ENCODE results near the gene GIT2. TPM values are rescaled to one million over a fixed set of nuclear protein-coding genes. Genes with fewer than 3 reads are reported as not detected.

Gene GIT2
- total RNA-seq (2014; rRNA removed; shearing (Covaris generic)) = 23.4 and 26.4 TPM in 2 replicates
- polyA plus RNA-seq (2016; fragmentation: Nextera tagmentation; extraction: Ambion mirVana) = 42.1 TPM in 2 replicates

GRCh38 chr12:109995686-109996482, at the start of gene GIT2:
Gene GIT2, minus strand, starts transcription at chr12:109996368. Its CDS starts 144 bp downstream, at chr12:109996224.
- in situ Hi-C loops (cut with MboI) = no loop called here
- no peaks in the 10 kb centered on the region for H3K9me3 ChIP-seq (ENCODE audit: low read depth)
- WGBS, 2 experiments (ENCODE audit: low coverage in 1 of 2, low lambda C conversion rate in 2 of 2, missing lambda C conversion rate in 2 of 2) = 0 to 1% methylated on average over 35 to 63 of the region's 65 CpGs

GRCh38 chr12:110042264-110042663, 46.1 kb upstream of the GIT2 start:
- TF ChIP-seq EZH2phosphoT487 (IDR thresholded peaks at IDR 0.05; ENCODE audit: insufficient read depth, low read depth) = no peak
- no peak for TF ChIP-seq EZH2 (IDR thresholded peaks at IDR 0.05; ENCODE audit: insufficient read depth, poor library complexity, severe bottlenecking)
- WGBS, 2 experiments (ENCODE audit: low coverage in 1 of 2, low lambda C conversion rate in 2 of 2, missing lambda C conversion rate in 2 of 2) = 77 to 89% methylated on average over 3 of the region's 3 CpGs
- H3K4me1 ChIP-seq (ENCODE audit: insufficient read depth) = peaks cover 35% of the 10 kb centered on the region
- H4K20me1 ChIP-seq (ENCODE audit: insufficient read depth) = peaks cover 4% of the 10 kb centered on the region; the same call in 1 of the 2 replicates
- peaks cover 74% of the 10 kb centered on the region for H3K79me2 ChIP-seq (ENCODE audit: insufficient read depth)
- H3K27me3 ChIP-seq (replicated peaks; ENCODE audit: insufficient read depth) = no peaks in the 10 kb centered on the region
- no peak overlapping the region for H3K4me2 ChIP-seq (ENCODE audit: unreplicated experiment)
- H3K36me3 ChIP-seq (ENCODE audit: low read depth) = peaks cover 11% of the 10 kb centered on the region
- no peak for DNase-seq
- no peak overlapping the region for H2AFZ ChIP-seq
- no peak overlapping the region for H3K27ac ChIP-seq
- in situ Hi-C loops (cut with MboI) = no loop called here
- H3K9me3 ChIP-seq (ENCODE audit: low read depth) = no peaks in the 10 kb centered on the region
- peaks cover 61% of the 10 kb centered on the region for H3F3A ChIP-seq (ENCODE audit: insufficient read depth)
- H3K4me3 ChIP-seq = no peak overlapping the region
- H3K9me2 ChIP-seq (ENCODE audit: insufficient read depth) = no peaks in the 10 kb centered on the region
- H3K9ac ChIP-seq = no peak overlapping the region

More at GRCh38 chr12:109995686-109996482, at the start of gene GIT2:
- peak; percentile 96 for DNase-seq
- TF ChIP-seq EZH2phosphoT487 (IDR thresholded peaks at IDR 0.05; ENCODE audit: insufficient read depth, low read depth) = no peak
- no peak for TF ChIP-seq EZH2 (IDR thresholded peaks at IDR 0.05; ENCODE audit: insufficient read depth, poor library complexity, severe bottlenecking)
- no peaks in the 10 kb centered on the region for H3K27me3 ChIP-seq (replicated peaks; ENCODE audit: insufficient read depth)
- no peaks in the 10 kb centered on the region for H3K9me2 ChIP-seq (ENCODE audit: insufficient read depth)
- H4K20me1 ChIP-seq (ENCODE audit: insufficient read depth) = no peaks in the 10 kb centered on the region
- 0 out of 2 replicates have a peak within 1 kb of the TSS, but pooled peaks have one; percentile 12 for H3K27ac ChIP-seq
- peaks cover under 1% of the 10 kb centered on the region; the same call in 1 of the 2 replicates for H3K36me3 ChIP-seq (ENCODE audit: low read depth)
- H3K4me3 ChIP-seq = peak within 1 kb of the TSS; percentile 85
- H3F3A ChIP-seq (ENCODE audit: insufficient read depth) = peaks cover 34% of the 10 kb centered on the region
- peak within 1 kb of the TSS; percentile 99 for H3K4me2 ChIP-seq (ENCODE audit: unreplicated experiment)
- H2AFZ ChIP-seq = peak within 1 kb of the TSS; percentile 88
- peaks cover 39% of the 10 kb centered on the region for H3K4me1 ChIP-seq (ENCODE audit: insufficient read depth)
- peak within 1 kb of the TSS; percentile 81 for H3K9ac ChIP-seq
- H3K79me2 ChIP-seq (ENCODE audit: insufficient read depth) = peaks cover 75% of the 10 kb centered on the region

GRCh38 chr12:110039085-110039807, 43.1 kb upstream of the GIT2 start:
- peak overlapping the region; percentile 65 for H3K9ac ChIP-seq

GRCh38 chr12:110038741-110039084, 42.5 kb upstream of the GIT2 start:
- peak overlapping the region; percentile 65 for H3K9ac ChIP-seq
- no peak for TF ChIP-seq EZH2phosphoT487 (IDR thresholded peaks at IDR 0.05; ENCODE audit: insufficient read depth, low read depth)
- TF ChIP-seq EZH2 (IDR thresholded peaks at IDR 0.05; ENCODE audit: insufficient read depth, poor library complexity, severe bottlenecking) = no peak
- 37 to 40% methylated on average over 5 of the region's 5 CpGs for WGBS, 2 experiments (ENCODE audit: low coverage in 1 of 2, low lambda C conversion rate in 2 of 2, missing lambda C conversion rate in 2 of 2)

More at GRCh38 chr12:110039085-110039807, 43.1 kb upstream of the GIT2 start:
- peaks cover 27% of the 10 kb centered on the region for H3K4me1 ChIP-seq (ENCODE audit: insufficient read depth)
- no peak overlapping the region for H2AFZ ChIP-seq
- H3K27ac ChIP-seq = peak overlapping the region; percentile 89
- WGBS, 2 experiments (ENCODE audit: low coverage in 1 of 2, low lambda C conversion rate in 2 of 2, missing lambda C conversion rate in 2 of 2) = 25 to 27% methylated on average over 5 of the region's 5 CpGs
- peaks cover 34% of the 10 kb centered on the region for H3K36me3 ChIP-seq (ENCODE audit: low read depth)
- peaks cover 73% of the 10 kb centered on the region for H3K79me2 ChIP-seq (ENCODE audit: insufficient read depth)
- TF ChIP-seq EZH2 (IDR thresholded peaks at IDR 0.05; ENCODE audit: insufficient read depth, poor library complexity, severe bottlenecking) (no peak), EZH2phosphoT487 (IDR thresholded peaks at IDR 0.05; ENCODE audit: insufficient read depth, low read depth) (no peak)
- in situ Hi-C loops (cut with MboI) = no loop called here
- DNase-seq = peak; percentile 96
- peaks cover 8% of the 10 kb centered on the region for H4K20me1 ChIP-seq (ENCODE audit: insufficient read depth)
- no peaks in the 10 kb centered on the region for H3K9me2 ChIP-seq (ENCODE audit: insufficient read depth)
- no peaks in the 10 kb centered on the region for H3K27me3 ChIP-seq (replicated peaks; ENCODE audit: insufficient read depth)
- H3K9me3 ChIP-seq (ENCODE audit: low read depth) = no peaks in the 10 kb centered on the region
- H3F3A ChIP-seq (ENCODE audit: insufficient read depth) = peaks cover 82% of the 10 kb centered on the region
- peak overlapping the region; percentile 49 for H3K4me2 ChIP-seq (ENCODE audit: unreplicated experiment)
- H3K4me3 ChIP-seq = peak overlapping the region; percentile 21; the same call in 1 of the 2 replicates

More at GRCh38 chr12:110038741-110039084, 42.5 kb upstream of the GIT2 start:
- Histone ChIP-seq H3K27ac (peak overlapping the region; percentile 89), H3K9me2 (ENCODE audit: insufficient read depth) (no peaks in the 10 kb centered on the region), H3K27me3 (replicated peaks; ENCODE audit: insufficient read depth) (no peaks in the 10 kb centered on the region), H3F3A (ENCODE audit: insufficient read depth) (peaks cover 81% of the 10 kb centered on the region), H2AFZ (no peak overlapping the region), H3K36me3 (ENCODE audit: low read depth) (peaks cover 39% of the 10 kb centered on the region), H3K79me2 (ENCODE audit: insufficient read depth) (peaks cover 75% of the 10 kb centered on the region), H3K9me3 (ENCODE audit: low read depth) (no peaks in the 10 kb centered on the region), H3K4me2 (ENCODE audit: unreplicated experiment) (peak overlapping the region; percentile 20), H3K4me1 (ENCODE audit: insufficient read depth) (peaks cover 26% of the 10 kb centered on the region), H3K4me3 (peak overlapping the region; percentile 21; the same call in 1 of the 2 replicates), H4K20me1 (ENCODE audit: insufficient read depth) (peaks cover 8% of the 10 kb centered on the region)
- DNase-seq = no peak
- in situ Hi-C loops (cut with MboI) = no loop called here
